ENCODE measurements around the gene GALM. TPM values are rescaled to one million over a fixed set of nuclear protein-coding genes. Genes with fewer than 3 reads are reported as not detected.

GALM gene
- 3.5 and 6.7 TPM in 2 replicates for total RNA-seq

DNA sequence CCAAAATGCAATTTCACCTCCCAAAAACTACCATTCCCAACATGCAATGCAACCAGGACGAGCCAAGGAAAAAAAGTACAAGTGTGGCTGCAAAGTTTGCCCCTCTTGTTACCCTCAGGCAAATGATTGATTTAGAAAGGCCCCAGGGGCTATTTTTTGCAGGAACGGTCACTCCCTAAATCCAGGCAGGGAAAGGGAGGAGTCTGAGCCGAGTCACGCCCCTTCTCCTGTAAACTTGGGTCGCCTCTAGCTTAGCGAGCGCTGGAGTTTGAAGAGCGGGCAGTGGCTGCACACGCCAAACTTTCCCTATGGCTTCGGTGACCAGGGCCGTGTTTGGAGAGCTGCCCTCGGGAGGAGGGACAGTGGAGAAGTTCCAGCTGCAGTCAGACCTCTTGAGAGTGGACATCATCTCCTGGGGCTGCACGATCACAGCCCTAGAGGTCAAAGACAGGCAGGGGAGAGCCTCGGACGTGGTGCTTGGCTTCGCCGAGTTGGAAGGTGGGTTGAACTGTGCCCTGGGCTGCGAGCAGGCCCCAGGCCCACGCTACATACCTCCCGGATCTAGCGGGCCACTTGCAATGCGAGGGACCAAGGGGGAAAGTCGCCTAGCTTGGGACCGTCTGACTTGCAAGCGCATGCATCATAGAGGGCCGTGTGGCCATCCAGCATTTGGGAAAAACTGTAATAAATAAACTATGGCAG, at the start of gene GALM:
TSS of gene GALM (plus strand) at position 261 of the 702 bp plus-strand sequence. CDS start at position 309, 48 bp downstream.

DNA sequence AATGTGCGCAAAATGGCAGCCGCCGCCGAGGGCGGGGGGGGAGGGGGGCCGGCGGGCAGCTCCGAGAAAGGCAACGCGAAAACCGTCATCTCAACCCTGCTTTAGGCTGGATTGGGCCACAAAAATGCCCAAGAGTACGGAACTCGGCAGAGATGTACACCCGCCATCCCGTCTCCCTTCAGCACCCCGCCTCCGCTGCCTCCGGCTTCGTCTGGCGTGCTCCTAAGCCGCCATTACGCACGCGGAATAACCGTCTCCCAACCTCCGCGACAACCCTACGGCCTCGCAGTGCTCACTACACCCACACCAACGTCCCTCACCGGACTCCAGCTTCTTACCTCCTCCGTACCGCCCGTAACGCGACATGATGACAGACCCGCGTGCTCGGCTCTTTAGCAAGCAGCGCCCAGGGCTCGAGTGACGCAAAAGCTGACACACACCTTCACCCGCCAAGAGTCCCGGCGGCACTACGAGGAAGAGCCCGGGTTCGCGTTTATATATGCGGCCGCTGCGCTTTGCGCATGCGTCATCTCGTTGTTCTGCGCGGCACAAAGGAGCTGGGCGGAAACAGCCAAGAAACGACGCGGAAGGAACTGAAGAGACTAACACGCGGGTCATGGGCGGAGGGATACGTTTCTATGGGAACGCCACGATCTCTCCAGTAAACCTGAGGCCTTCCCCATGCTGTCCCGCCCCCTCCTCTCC, 85.1 kb downstream of the GALM start, which contains the start of gene SRSF7:
TSS of gene SRSF7 (minus strand) at position 471 of the 705 bp plus-strand sequence. CDS start at position 366, 105 bp downstream.

Other genes with a start within 250 kb of the GALM start
- gene HNRNPLL, start 63.2 kb upstream of the GALM start, total RNA-seq: 67.7 and 69.0 TPM in 2 replicates
- gene SRSF7, start 85.2 kb downstream of the GALM start, total RNA-seq: 167 and 223 TPM in 2 replicates
- gene GEMIN6, start 112.1 kb downstream of the GALM start, total RNA-seq: 10.6 and 11.7 TPM in 2 replicates
- 30.2 and 34.0 TPM in 2 replicates for gene DHX57, start 209.8 kb downstream of the GALM start, total RNA-seq
- 15.9 and 22.2 TPM in 2 replicates for gene MORN2, start 209.9 kb downstream of the GALM start, total RNA-seq
- 0.13 and 0.14 TPM in 2 replicates for gene ARHGEF33, start 223.8 kb downstream of the GALM start, total RNA-seq